Osteocyte (in vitro differentiated cells): ENCODE measurements around the gene ZBTB2. TPM values are rescaled to one million over a fixed set of nuclear protein-coding genes. Genes with fewer than 3 reads are reported as not detected.

Source experiments
- DNase-seq: peaks from one replicate; pipeline ENCODE4 v3.0.0; 2021; ENCODE audit warnings: mixed read lengths; ENCODE audit not compliant: unreplicated experiment; ENCODE audit errors: extremely low spot score
- H3K27ac Mint-ChIP-seq: one replicate; pipeline ENCODE4 v1.8.0; 2021; ENCODE audit warnings: mild to moderate bottlenecking, mixed read lengths; ENCODE audit not compliant: unreplicated experiment
- H3K27me3 Mint-ChIP-seq: one replicate; pipeline ENCODE4 v1.8.0; 2021; ENCODE audit warnings: mixed read lengths; ENCODE audit not compliant: unreplicated experiment
- H3K36me3 Mint-ChIP-seq: one replicate; pipeline ENCODE4 v1.8.0; 2021; ENCODE audit warnings: mixed read lengths; ENCODE audit not compliant: unreplicated experiment
- H3K4me1 Mint-ChIP-seq: one replicate; pipeline ENCODE4 v1.8.0; 2021; ENCODE audit warnings: mixed read lengths; ENCODE audit not compliant: unreplicated experiment
- H3K4me3 Mint-ChIP-seq: one replicate; pipeline ENCODE4 v1.8.0; 2021; ENCODE audit warnings: mild to moderate bottlenecking, moderate library complexity, mixed read lengths; ENCODE audit not compliant: unreplicated experiment
- H3K9me3 Mint-ChIP-seq: one replicate; pipeline ENCODE4 v1.8.0; 2021; ENCODE audit warnings: mixed read lengths; ENCODE audit not compliant: unreplicated experiment
- CTCF ChIP-seq: fragments of 200-600 bp; sonication (generic); IDR thresholded peaks from 2 replicates; pipeline ENCODE4 v1.5.0; 2021; ENCODE audit warnings: antibody characterized with exemption, mild to moderate bottlenecking, moderate library complexity
- total RNA-seq: library from RNA; stranded (reverse); gene quantifications from 2 replicates; pipeline ENCODE4 v1.2.1, GENCODE V29; 2021

Gene ZBTB2
- total RNA-seq, 1 donor from 2014 or later: 12.3 TPM

- peak overlapping the region; percentile 67 for H3K4me3 Mint-ChIP-seq
- no peak for TF ChIP-seq CTCF
- H3K9me3 Mint-ChIP-seq: no peaks in the 10 kb centered on the region
- no peak for DNase-seq
- peak overlapping the region; percentile 94 for H3K27ac Mint-ChIP-seq
- peaks cover 3% of the 10 kb centered on the region for H3K36me3 Mint-ChIP-seq
- peaks cover 53% of the 10 kb centered on the region for H3K4me1 Mint-ChIP-seq
- no peaks in the 10 kb centered on the region for H3K27me3 Mint-ChIP-seq
Measured at GRCh38 chr6:151436300-151436699, 44.9 kb upstream of the ZBTB2 start.

GRCh38 chr6:151434369-151434768, 43.0 kb upstream of the ZBTB2 start:
- H3K9me3 Mint-ChIP-seq: no peaks in the 10 kb centered on the region
- peaks cover 43% of the 10 kb centered on the region for H3K4me1 Mint-ChIP-seq
- no peaks in the 10 kb centered on the region for H3K27me3 Mint-ChIP-seq
- no peak for TF ChIP-seq CTCF
- no peak for DNase-seq
- peak overlapping the region; percentile 53 for H3K4me3 Mint-ChIP-seq
- H3K36me3 Mint-ChIP-seq: peaks cover 13% of the 10 kb centered on the region
- peak overlapping the region; percentile 76 for H3K27ac Mint-ChIP-seq

DNA sequence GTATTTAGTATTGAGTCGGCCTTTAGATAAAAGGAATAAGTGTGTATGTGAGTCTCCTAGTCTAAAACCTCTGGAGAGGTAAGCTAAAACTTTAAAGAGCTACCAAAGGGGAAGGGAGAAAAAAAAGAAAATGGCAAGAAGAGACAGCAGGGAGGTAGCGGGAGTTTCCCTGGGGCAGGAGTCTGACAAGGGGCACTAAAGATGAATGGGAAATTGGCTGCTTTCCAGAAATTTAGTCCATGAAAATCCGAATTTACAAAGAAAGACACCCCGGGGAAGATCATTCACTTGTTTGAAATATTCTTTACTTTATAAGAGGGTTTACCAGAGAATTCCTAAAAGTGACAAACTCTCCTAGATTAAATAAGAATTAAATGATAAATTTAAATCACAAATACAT, 41.3 kb upstream of the ZBTB2 start:
- H3K27ac Mint-ChIP-seq: no peak overlapping the region
- peaks cover 34% of the 10 kb centered on the region for H3K4me1 Mint-ChIP-seq
- no peaks in the 10 kb centered on the region for H3K9me3 Mint-ChIP-seq
- H3K27me3 Mint-ChIP-seq: no peaks in the 10 kb centered on the region
- H3K4me3 Mint-ChIP-seq: no peak overlapping the region
- no peak for TF ChIP-seq CTCF
- no peak for DNase-seq
- peaks cover 21% of the 10 kb centered on the region for H3K36me3 Mint-ChIP-seq

DNA sequence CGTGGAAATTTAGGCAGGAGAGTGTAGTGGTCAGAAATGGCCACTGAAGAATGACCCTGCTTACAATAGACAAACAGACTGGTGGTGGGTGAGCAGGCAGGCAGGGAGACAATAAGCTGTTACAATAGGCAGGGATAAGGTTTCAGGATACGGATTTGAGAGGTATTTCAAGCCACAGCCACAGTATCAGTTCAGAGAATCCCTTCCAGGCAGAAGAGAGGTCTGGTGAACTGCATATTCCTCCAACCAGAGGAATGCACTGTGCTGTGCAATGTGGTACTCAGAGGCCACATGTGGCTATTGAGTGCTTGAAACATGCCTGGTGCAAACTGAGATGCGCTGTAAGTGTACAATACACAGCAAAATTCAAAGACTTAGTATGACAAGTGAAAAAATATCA, 40.0 kb upstream of the ZBTB2 start:
- Mint-ChIP-seq H3K27me3 (no peaks in the 10 kb centered on the region), H3K4me3 (no peak overlapping the region), H3K36me3 (peaks cover 26% of the 10 kb centered on the region), H3K9me3 (no peaks in the 10 kb centered on the region), H3K4me1 (peaks cover 21% of the 10 kb centered on the region), H3K27ac (peak overlapping the region; percentile 17)
- peak; percentile 23 for DNase-seq
- TF ChIP-seq CTCF: no peak

- Mint-ChIP-seq H3K27ac (peak overlapping the region; percentile 17), H3K4me1 (peaks cover 16% of the 10 kb centered on the region), H3K4me3 (no peak overlapping the region), H3K9me3 (no peaks in the 10 kb centered on the region), H3K27me3 (no peaks in the 10 kb centered on the region), H3K36me3 (peaks cover 28% of the 10 kb centered on the region)
- DNase-seq: peak; percentile 13
- peak; percentile 29 for TF ChIP-seq CTCF
Measured at GRCh38 chr6:151430886-151431285, 39.5 kb upstream of the ZBTB2 start.
